Measurements from ENCODE around the gene TYROBP. TPM values are rescaled to one million over a fixed set of nuclear protein-coding genes. Genes with fewer than 3 reads are reported as not detected.

TYROBP gene
- total and polyA plus RNA-seq, 2 of the 8 experiments (the other 6 are each of a cell fraction or from before 2014, with no cell fraction given): 0.18 TPM; not detected in 1

DNA sequence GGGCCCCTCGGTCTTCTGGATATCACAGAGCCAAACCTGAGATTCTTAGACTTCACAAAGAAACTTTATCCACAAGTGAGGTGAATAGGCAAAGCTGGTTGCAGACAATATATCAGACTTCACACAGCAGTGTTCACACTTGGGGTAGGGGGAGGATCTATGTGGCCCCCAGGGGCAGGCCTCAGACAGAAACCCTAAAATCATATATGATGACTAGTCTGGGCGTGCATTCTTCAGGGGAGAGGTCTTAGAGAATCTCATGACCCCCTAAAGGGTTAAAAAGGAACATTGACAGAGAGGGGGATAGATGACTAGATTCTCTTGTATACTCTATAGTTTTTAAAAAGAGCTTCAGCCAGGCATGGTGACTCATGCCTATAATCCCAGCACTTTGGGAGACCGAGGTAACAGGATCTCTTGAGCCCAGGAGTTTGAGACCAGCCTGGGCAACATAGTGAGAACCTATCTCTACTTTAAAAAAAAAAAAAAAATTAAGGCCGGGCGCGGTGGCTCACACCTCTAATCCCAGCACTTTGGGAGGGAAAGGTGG is 2.8 kb downstream of the TYROBP start:
- no peak overlapping the region for H3K9ac ChIP-seq (replicated peaks in 1 of 4; ENCODE audit: extremely low read depth in 1 of 4, low read depth in 3 of 4, low read length in 3 of 4)
- FAIRE-seq (no peak), DNase-seq (ENCODE audit: low read depth in 1 of 2, low spot score in 2 of 2) (no peak)
- TF ChIP-seq, protein P1, sequence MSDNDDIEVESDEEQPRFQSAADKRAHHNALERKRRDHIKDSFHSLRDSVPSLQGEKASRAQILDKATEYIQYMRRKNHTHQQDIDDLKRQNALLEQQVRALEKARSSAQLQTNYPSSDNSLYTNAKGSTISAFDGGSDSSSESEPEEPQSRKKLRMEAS (IDR thresholded peaks at IDR 0.05): no peak
- no peak overlapping the region for H4K91ac ChIP-seq (replicated peaks; ENCODE audit: insufficient read length, low read length)
- H3K4me1 ChIP-seq (replicated peaks in 1 of 4; ENCODE audit: control insufficient read depth in 3 of 4, insufficient read depth in 4 of 4, low read length in 3 of 4): peaks cover 0 to 28% (median 12%) of the 10 kb centered on the region in 4 experiments; a peak in 6 of 7 replicates
- no peaks in the 10 kb centered on the region for H3K9me3 ChIP-seq (ENCODE audit: insufficient read depth in 2 of 2, low read depth in 1 of 2, low read length in 1 of 2)
- ChIA-PET POLR2A (ENCODE audit: partially characterized antibody) (interaction anchor here (0.7 kb wide), 1 partner anchor 26 kb away, joined by 3 read pairs; no protein-coding TSS in a partner anchor), CTCF (ENCODE audit: partially characterized antibody) (interaction anchor here (0.6 to 1.4 kb wide), 3 partner anchors 19 to 89 kb away, joined by 3 to 4 read pairs (median 3); partner anchors contain the start of gene SDHAF1)
- no peaks in the 10 kb centered on the region for H3K79me2 ChIP-seq (ENCODE audit: control insufficient read depth in 1 of 2, insufficient read depth in 2 of 2, low read length in 2 of 2)
- H4K20me1 ChIP-seq (replicated peaks in 1 of 2; ENCODE audit: control insufficient read depth in 1 of 2, insufficient read depth in 2 of 2, low read length in 2 of 2): no peaks in the 10 kb centered on the region
- no peak overlapping the region for H3K14ac ChIP-seq (ENCODE audit: insufficient read length)
- no peak overlapping the region for H3K56ac ChIP-seq (replicated peaks; ENCODE audit: insufficient read length, low read depth, low read length)
- H2BK120ac ChIP-seq (replicated peaks; ENCODE audit: low read depth, low read length): no peak overlapping the region
- no peak overlapping the region for H3K18ac ChIP-seq (ENCODE audit: extremely low read depth, low read length)
- no peaks in the 10 kb centered on the region for H3K79me1 ChIP-seq (ENCODE audit: low read depth, low read length)
- no peaks in the 10 kb centered on the region for H3K36me3 ChIP-seq (ENCODE audit: control insufficient read depth in 2 of 4, insufficient read depth in 4 of 4, low read length in 3 of 4)
- H2BK5ac ChIP-seq (ENCODE audit: low read depth, low read length): no peak overlapping the region
- H2BK20ac ChIP-seq (ENCODE audit: low read length): no peak overlapping the region
- H3K4ac ChIP-seq (replicated peaks; ENCODE audit: insufficient read length, low read depth, low read length): no peak overlapping the region
- WGBS, 2 experiments (ENCODE audit: extremely low coverage in 1 of 2, insufficient coverage in 1 of 2, insufficient read length in 1 of 2, insufficient replicate concordance in 2 of 2, low coverage in 1 of 2, low lambda C conversion rate in 2 of 2, missing lambda C conversion rate in 1 of 2): 72% methylated on average over 3 of the region's 6 CpGs; no CpG with 5 or more reads in 1 of the 2 experiments
- no peak overlapping the region for H4K8ac ChIP-seq (ENCODE audit: extremely low read depth, insufficient read depth, low read length)
- no peak overlapping the region for H2AK5ac ChIP-seq (ENCODE audit: low read depth, low read length)
- H4K5ac ChIP-seq (ENCODE audit: insufficient read length, low read depth, low read length): no peak overlapping the region
- H3K4me2 ChIP-seq (ENCODE audit: insufficient read depth in 1 of 2, low read depth in 2 of 2, low read length in 2 of 2): no peak overlapping the region
- H3K4me3 ChIP-seq (ENCODE audit: extremely low read depth in 1 of 4, insufficient read depth in 2 of 4, low read depth in 3 of 4, low read length in 4 of 4): no peak overlapping the region
- H2BK15ac ChIP-seq (ENCODE audit: low read length): no peak overlapping the region
- H2AFZ ChIP-seq (ENCODE audit: low read length): no peak overlapping the region
- no peak overlapping the region for H2BK12ac ChIP-seq (ENCODE audit: low read depth, low read length)
- H3K23ac ChIP-seq (ENCODE audit: insufficient read length): no peak overlapping the region
- peaks cover 8% of the 10 kb centered on the region for H3K23me2 ChIP-seq (ENCODE audit: low read depth, low read length)
- no peak overlapping the region for H3K27ac ChIP-seq (ENCODE audit: low read depth, low read length)
- H3K27me3 ChIP-seq (replicated peaks in 1 of 4; ENCODE audit: control insufficient read depth in 3 of 4, extremely low read depth in 1 of 4, insufficient read depth in 3 of 4, low read length in 3 of 4): no peaks in the 10 kb centered on the region

Data from H1 (cell line).